ENCODE measurements around the gene CFAP100.
A peak's percentile ranks its signal among the peaks of the same experiment; 100 is the strongest.

The CFAP100 gene

DNA sequence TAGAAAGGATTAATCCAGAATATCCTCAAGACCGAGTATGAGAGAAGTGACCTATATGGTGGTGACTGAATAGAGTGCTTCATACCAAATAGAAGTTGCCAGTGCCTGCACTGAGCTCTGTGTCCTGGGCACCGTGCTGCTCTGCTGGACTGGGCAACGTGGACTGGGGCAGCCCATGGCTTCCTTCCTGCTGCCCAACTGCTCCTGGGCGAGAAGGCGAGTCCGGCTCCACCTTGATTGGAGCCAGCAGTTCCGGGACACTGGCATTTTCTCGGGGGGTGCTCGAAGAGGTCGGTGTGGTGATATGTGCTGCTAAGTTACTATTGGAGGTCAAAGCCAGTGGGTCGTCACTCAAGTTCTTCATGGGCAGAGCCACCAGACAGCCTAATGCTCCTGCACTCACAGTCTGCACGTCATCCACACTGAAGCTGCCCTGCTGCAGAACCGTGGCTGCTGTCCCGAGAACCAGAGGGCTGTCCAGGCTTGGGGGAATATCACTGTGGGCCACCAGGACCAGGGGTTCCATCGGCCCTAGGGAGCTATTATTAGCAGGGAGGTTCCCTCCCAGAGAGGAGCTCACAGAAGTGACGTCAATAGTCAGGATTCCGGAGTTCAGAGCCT is 66.9 kb downstream of the CFAP100 start:
- no peak for DNase-seq (ENCODE audit: low read depth in 2 of 2)

DNA sequence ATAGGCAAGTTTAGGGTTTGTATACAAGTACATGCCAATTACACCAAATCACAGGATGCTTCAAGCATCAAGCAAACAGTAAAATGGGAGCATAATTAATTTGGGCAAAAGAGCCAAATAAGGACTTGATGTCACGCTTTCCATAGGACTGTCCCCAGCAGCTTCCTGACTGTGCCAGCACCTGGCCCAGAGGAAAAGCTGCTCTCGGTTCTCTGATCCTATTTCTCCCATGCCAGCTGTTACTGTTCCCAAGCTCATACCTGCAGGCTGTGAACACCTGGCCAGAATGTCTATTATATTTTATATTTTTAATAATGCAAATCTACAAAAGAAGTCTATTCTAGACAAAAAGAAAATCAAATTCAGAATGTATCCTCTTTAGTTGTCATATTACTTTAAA is 68.8 kb downstream of the CFAP100 start:
- DNase-seq (ENCODE audit: low read depth in 2 of 2): no peak

DNA sequence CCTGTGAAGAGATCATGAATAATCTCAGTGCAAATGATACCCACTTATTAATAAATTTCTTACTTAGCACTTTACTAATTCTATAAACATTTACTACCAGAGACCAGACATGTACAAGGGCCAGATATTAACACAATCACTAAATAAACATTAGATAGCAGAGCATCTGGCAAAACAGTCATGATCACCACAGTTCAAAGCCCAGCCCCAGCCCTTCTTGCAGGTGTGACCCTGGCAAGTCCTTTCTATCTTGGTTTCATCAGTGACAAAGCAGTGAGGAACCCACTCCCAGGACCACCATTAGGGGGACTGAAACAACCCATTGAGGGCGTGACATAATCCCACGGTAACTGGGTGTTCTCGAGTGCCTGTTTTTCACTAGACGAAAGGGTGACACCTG is 69.4 kb downstream of the CFAP100 start:
- DNase-seq (ENCODE audit: low read depth in 2 of 2): no peak

DNA sequence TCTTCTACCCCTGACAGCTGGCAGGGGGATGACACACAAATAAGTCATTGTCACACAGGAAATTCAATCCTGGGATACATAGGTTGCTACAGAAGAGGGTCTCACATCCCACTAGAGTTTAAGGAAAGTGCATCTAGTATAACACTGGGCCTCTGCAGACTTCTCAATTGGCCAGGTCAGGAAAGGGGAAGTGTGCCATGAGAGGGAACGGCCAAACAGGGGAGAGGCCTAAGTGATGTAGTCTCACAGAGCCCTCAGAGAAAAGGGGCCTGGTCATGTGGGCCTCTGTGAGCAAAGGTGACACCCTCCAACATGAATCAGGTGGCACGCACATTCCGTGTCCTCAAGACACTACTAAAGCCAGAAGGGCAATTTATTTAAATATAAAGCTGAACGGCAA is 69.8 kb downstream of the CFAP100 start:
- DNase-seq (ENCODE audit: low read depth in 2 of 2): no peak

DNA sequence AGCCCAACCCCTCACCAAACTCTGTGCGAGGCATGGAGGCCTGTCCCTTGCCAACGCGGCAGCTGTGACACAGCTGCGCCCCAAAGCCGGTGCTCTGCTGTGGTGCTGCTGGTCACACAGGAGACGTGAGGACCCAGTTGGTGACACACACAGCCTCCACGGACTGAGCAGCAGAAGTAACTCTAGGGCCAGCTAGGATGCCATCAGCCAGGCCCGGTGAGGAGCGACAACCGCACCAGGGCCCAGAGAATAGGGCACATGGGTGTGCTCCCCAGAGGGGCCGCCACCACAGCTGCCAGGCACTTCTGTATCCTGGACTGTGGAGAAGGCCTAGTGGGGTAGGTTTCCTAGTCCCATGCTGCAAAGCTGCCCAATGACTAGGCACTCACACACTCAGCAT is 70.3 kb downstream of the CFAP100 start:
- no peak for DNase-seq (ENCODE audit: low read depth in 2 of 2)

DNA sequence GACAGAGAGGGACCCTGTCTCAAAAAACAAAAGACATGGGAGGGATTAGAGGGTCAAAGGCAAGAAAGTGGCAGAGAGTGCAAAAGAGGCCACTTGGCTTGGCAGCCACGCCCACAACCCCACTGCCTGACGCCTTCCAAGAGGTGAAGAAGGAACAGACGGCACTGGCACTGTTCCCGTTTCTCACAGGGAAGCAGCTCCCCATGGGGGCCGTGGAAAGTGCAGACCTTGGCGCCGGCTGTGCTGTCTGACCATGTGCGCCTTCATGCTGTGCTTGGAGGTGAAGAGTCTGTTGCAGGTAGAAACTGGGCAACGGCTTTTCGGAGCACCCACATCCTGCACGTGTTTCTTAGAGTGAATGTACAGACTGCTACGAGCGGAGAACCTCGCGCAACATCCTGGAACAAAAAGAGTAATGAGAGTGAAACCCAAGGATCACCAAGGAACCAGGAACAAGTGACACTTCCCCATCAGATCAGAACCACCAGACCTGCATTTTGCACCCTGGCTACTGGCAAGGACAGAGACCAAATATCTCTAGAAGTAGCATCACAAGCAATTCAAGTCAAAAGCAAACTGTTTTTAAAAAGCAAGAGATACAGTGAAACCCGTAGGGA is 71.3 kb downstream of the CFAP100 start:
- DNase-seq (ENCODE audit: low read depth in 2 of 2): no peak

DNA sequence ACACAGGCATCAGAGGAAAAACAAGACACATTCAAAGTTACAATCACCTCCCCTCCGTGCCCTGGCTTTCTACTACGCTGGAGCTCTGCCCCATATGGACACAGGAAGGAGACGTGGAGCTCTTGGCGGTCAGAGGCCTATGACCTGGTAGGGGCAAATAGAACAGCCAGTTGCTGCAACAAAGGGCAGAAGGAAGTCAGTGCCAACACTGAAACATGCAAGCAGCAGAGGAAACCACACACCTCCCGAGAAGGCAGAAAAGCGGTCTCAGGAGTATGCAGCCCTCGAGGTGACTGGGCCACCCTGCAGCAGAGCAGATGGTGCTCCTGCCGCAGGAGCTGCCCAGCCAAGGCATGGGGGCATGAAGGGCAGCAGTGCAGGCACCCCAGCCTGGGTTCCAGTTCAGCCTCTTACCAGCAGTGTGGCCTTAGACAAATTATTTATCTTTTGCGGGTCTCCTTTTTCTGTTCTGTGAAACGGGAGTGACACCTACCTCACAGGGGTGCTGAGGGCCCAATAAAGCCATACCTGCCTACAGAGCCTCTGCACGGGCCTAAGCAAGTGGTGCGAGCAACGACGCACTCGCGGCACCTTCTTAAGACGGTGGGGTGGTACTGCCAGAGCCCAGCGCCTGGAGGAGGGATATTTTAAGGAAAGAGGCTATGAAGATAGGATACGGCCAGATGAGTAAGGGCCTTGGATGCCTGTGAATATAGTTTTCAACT is 72.3 kb downstream of the CFAP100 start:
- no peak for DNase-seq (ENCODE audit: low read depth in 2 of 2)

DNA sequence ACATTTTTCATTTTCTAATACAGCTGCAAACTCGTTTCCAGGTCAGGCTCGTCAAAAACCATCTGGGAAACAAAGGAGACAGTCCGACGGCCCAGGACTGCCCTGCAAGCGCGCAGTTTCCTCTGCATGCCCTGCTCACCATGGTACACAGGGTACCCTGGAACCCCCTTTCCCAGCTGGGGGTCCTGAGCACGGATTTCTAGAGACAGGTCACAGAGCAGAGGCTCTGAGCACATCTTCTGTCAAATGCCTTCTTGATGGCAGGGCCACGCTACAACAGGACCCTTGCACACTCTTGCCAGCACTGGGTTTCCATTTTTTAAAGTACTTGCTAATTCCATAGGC is 72.9 kb downstream of the CFAP100 start:
- DNase-seq (ENCODE audit: low read depth in 2 of 2): no peak

DNA sequence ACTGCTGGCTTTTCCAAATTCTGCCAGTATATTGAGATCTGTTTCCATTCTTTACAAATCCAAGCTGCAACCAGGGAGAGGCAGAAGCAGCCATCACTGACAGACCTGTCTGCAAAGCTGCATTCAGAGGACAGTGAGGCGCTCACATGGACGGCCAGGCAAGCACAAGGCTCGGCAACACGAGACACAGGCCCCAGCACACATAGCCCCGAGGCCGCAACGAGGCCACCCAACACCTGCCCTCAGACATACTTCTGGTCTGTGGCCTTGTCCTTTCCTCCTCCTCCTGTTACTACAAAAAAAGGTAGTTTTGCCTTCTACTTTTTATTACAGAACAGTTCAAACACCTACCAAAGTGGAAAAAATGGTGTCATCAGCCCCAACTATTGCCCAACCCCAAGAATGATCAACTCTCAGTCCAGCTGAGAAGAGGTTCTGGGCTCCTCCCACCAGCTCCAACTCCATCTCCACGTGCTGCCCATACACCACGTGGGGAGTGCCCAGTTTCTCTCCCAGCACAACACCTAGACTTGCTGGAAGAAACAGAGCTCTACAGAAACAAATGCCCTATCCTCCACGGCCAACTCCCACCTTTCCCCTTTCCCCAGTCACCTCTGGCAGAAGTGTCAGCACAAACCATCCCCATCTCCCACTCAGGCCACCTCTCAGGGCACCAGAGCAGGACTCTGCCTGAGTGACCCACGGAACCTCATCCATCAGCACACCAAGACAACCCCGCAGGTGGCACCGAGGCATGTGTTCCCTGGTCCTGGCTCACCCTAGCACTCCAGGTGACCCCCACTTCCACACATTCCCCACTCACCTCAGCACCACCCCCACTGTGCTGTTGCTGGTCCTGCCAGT is 73.6 kb downstream of the CFAP100 start:
- DNase-seq (ENCODE audit: low read depth in 2 of 2): no peak

DNA sequence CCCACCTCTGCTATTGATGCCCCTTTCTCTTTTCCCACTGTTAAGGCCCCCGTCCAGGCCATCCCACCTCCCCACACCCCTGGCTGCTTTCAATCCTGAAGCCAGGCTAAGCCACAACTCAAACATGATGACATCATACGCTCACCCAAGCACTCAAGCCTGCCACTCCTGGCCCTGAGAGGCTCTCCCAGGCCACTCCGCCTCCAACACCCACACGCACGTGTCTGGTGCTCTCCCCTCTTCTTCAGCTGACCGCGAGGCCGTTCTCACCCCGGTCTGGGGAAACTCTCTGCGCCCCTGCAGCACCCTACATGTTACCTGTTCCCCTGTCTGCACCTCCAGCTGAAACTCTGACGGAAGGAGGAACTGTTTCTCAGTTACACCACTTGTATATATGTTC is 74.8 kb downstream of the CFAP100 start:
- no peak for DNase-seq (ENCODE audit: low read depth in 2 of 2)

DNA sequence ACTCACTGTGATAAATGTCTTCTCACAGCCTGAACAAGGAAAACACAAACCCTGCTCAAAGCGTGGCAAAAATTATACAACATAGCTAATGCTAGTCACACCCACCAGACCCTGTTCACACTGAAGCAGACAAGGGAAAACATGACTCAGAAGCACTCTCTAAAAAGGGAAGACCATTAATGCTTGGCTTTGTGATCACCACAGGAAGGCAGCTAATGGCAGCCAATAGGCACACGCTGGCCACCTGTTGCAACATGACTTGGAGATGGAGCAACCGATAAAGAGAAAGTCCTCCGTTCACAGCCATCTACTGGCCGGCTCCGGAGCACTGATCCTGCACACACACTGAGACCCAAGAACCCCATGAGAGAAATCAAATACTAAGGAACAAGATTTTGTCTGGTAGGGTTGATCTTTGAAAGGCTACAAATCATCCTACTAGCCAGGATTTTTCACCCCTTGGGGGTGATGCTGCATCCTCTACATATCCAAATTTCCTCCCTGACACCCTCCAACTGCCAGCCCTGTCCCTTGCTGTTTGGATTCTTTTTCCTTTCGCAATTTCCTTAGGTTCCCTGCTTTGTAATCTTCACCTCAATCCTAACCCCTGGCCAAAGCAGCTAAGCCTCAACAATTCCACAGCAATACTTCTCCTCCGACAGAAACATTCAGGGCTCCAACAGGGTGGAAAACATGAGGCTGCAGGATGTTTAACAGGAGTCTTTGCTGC is 77.7 kb downstream of the CFAP100 start:
- DNase-seq (ENCODE audit: low read depth in 2 of 2): peak in 1 of 2 donors; percentile 10

DNA sequence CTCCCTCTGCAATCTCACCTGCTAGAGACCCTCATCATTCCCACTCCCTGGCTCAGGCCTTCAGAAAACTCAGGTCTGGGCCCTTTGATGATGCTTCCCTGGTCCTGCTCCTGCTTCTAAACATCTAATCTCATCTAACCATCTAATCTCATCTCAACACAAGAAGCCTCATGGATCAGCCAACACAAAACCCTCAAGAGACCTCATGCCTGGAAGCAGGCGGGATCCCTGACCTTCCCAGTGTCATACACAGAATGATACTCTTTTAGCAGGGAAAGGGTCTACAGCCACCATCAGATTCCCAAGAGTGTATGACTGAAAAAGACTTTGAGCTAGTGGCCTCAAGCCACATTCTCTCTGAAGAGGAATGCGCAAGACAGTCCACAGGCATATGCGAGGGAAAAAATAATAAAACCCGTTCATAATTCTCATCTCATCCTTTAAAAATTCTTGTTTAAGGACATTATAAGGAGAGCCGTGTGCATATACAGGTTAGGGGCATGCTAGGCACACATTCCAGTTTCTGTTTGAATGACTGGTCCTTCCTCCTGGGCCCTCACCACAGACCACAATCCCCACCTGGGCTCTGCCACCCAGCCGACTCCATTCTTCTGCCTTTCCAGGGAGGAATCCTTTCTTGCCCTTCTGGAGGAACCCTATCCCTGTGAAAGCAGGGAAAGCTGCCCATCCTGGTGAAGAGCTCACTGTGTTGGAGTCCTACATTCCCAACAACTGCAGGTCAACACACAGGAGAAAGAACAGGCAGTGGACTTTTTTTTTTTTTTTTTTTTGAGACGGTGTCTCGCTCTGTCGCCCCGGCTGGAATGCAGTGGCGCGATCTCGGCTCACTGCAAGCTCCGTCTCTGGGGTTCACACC is 78.8 kb downstream of the CFAP100 start:
- no peak for DNase-seq (ENCODE audit: low read depth in 2 of 2)

DNA sequence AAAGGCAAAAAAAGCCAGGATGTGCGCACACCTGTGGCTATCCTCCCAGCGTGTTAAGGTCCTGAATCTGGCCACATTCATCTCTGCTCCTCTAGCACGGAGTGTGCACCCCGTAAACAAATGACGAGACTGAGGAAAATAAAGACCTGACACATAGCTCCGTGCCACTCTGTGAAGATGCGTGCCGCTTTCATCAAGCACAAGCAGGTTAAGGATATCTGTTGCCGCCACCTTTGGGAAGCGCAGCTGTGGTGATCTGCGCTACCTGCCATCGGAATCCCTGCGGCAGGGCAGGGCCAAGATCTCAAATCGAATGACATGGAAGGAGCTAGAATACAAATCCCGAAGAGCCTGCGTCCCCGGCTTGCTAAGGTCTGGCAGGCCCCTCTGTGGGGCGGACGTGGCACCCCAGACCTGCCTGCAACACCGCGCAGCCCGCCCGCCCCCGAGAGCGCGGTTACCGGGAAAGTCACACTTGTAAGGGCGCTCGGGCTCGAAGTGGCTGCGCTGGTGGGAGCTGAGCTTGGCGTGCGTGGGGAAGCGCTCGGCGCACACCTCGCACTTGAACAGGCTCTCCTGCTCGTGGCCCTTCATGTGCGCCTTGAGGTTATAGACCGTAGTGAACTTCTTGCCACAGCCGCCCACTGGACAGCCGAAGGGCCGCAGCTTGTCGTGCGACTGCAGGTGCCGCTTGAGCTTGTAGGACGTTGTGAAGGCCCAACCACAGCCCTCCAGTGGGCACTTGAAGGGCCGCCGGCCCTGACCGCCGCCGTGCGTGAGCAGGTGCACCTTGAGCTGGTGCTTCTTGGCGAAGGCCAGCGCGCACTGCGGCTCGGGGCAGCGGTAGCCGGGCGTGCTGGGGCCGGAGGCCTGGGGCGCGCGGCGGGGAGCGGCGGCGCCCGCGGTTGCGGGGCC is 80.0 kb downstream of the CFAP100 start:
- peak in 1 of 2 donors; percentile 19 for DNase-seq (ENCODE audit: low read depth in 2 of 2)

DNA sequence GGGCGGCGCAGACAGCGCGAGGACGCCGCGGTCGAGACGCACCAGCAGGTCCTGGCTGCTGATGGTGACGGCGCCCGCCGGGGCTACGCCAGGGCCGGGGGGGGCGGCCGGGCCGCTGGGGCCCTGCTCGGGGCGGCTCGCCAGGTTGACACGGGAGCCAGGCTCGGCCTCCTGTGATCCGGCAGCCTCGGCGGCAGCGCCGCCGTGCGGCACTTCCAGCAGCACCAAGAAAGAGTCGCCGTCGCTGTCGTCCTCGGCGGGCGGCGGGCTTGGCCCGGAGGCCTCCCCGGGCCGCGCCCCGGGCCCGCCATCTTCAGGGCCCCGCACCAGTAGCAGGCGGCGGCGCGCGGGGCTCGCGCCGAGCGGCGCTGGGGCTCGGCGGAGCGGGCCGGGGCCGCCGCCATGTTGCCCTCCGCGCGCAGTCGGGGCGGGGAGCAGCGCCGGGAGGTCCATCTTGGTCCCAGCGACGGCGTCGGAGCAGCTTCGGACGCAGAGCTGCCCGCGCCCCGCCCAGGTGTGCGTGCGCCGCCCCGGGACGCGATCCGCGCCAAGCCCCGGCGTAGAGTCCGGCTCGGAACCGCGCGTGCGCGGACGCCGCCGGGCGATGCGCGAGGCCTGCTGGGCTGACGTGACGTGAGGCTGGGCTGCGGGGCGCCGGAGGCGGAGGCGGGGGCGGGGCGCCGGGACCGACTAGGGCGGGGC is 80.9 kb downstream of the CFAP100 start, which contains the start of gene ZXDC:
Gene ZXDC (minus strand): TSS at position 479 of the 702 bp plus-strand sequence. CDS start 26 bp downstream, at position 453.
- peak; percentile 83 to 93 for DNase-seq (ENCODE audit: low read depth in 2 of 2)

DNA sequence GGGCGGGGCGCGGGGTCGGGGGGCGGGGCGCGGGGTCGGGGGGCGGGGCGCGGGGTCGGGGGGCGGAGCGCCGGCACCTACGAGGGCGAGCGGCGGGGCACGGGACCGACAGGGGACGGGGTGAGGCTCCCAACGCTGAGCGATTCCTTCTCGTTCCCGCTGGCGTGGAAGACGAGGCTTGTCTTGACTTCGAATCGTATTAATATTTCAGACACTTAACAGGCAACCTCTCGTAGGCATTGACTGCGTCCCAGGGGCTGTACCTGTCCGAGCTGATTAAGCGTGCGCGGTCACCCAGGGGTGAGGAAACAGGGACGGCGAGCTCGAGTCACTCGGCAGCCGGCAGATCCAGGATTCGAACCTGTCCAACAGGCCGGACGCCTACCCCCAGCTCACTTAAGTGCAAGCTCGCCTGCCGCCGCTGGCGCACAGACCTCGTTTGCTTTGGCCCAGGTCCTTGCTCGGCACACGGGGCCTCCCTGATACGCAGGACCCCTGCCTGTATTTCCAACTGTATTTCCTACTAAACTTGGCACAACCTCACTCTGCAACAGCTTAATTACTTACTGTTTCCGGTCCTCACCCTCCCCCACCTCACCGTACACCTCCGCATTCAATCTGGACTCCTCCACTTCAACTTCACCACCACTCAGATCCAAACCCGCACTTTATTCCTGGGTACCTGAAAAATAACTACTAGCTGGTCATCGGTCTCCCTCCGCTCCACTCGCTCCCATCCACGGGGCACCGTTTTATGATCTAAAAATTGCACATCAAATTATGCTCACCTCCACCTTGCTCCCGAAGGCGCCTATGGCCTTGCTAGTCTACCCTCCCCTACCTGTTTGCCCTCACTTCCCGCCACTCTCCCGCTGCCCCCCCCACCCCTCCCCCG is 81.7 kb downstream of the CFAP100 start:
- DNase-seq (ENCODE audit: low read depth in 2 of 2): no peak

DNA sequence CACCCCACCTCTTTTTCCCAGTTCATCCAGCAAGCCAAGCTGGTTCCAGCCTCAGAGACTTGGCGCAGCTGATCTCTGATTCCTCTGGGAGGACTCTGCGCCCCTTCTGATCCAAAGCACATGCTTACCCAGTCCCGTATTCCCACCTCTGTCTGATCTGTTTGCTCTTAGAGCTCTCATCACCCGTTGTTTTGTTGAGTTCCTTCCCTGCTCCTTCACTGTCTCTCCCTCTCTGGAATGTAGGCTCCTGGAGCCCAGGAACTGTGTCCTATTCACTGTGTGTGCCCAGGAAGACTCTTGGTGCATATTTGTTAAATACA is 82.3 kb downstream of the CFAP100 start:
- no peak for DNase-seq (ENCODE audit: low read depth in 2 of 2)

DNA sequence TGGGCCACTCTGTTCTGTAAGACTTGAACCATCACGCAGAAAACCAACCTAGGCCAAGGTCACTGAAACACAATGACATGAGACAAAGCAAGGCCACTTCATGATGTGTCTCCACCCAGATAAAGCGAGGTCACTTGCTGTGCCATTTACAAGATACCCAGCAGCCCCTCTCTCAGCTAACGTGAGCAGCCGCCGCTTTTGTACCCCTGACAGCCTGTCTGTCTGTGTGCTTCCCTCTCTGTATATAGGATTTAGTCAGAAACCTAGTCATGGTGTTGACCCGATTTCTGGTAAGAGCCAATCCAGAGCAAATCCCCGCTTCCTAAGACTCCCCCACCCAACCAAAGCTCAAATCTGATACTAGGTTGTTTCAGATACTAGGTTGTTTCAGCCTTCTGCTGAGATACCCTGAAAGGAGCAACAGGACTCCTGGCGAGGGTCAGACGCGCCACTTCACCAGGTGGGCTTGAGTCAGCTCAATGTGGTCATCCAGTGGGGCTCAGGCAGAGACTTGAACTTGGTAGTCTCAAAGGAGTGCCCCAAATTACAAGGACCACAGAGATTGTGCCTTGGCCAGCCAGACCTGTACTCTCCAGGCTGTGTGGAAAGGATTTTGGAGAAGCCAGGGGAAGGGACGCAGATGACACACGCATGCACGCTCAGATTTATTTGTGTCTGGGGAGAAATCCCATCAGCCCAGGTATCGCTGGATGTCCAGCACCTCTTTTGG is 84.0 kb downstream of the CFAP100 start:
- no peak for DNase-seq (ENCODE audit: low read depth in 2 of 2)

All from stimulated activated CD8-positive, alpha-beta memory T cell treated with anti-CD3 and anti-CD28 coated beads, Interleukin-7, amount 100 ng/mL, for 4 hours (primary cell).